NCI-H2029 treated with DMSO at 0.1 percent for 48 hours (cell line): Measurements from ENCODE around the gene NCOA7.
"Not testable (repeated sequence)": the region's sequence is repeated elsewhere in the genome, so short reads cannot be mapped to it uniquely, and the experiment has no call there.

Source experiments
- DNase-seq: peaks from one replicate; lab custom pipeline; 2025; lab: John Stamatoyannopoulos, UW

The NCOA7 gene

GRCh38 chr6:125918681-125919566 lies 128.2 kb downstream of the NCOA7 start:
- peak; percentile 93 for DNase-seq

- no peak for DNase-seq
Observed at GRCh38 chr6:125919618-125920017, 128.9 kb downstream of the NCOA7 start.

DNA sequence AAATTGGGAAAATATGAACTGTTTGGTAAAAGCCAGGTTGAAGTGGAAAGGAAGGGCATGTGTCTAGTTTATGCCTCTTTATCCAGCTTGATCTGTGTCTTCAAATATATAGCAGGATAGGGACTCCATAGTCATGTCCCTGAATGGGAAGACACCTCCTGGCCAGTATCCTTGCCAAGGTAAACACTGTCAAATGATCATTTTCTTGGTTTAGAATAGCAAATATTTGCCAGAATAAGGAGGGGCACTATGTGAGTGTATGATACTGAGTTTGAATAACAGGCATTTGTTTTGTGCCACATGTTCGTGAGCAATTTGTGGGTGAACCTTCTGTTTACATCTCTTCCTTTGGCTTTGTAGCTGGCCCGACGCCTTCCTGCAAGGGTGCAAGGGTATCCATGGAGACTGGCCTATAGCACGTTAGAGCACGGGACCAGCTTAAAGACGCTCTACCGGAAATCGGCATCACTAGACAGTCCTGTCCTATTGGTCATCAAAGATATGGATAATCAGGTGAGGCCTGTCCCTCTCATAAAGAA lies 131.6 kb downstream of the NCOA7 start:
- DNase-seq, result peak; percentile 96

DNA sequence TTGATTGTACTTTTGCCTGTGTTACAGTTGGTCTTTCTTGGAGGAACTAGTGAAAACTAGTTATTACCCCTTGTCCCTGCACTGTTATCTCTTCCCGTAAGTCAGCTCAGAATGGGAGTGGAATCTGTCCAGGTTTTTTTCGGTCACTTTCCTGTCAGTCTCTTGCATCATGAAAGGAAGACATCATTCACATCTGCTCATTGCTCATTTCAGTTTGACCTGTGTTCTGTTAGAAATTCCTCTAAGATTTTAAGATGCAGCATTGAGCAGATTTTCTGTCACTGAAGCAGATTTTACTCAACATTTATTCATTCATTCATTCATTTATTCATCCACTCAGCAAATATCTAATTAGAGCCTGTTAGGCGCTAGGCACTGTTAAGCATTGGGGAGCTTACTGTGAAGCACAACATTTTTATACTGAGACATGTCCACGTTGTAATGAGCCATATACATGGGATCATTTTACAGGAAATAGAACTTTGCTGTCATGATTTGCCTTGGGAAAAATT lies 132.7 kb downstream of the NCOA7 start:
- DNase-seq, result no peak

GRCh38 chr6:125924169-125924568 lies 133.4 kb downstream of the NCOA7 start:
- no peak for DNase-seq

DNA sequence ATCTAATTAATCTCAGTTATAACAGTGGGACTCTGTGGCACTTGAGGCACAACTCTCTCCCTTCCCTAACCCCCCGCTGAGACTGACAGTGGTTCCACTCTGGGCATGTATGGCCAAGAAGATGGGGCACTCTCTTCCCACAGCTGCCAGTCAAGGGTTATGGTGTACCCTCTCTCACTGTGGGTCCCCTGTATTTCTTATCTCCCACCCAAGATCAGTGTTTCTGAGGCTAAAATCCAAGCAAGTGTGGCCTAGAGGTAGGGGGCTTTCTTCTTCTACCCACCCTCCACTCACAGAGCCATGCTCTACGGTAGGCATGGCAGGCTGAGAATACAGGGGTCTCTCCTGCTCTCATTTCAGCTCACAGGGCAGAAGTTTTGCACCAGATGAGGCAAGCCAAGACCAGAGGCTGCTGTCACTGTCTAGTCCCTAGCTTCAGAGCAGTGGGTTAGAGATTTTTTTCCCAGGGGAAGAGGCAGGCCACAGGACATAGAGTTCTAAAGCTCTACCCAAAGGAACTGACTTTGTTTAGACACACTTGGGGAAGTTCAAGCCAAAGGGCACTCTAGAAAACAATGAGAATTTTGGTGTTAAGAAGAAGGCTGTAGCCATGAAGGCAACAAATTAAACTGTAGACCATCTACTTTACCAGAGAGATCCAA lies 134.1 kb downstream of the NCOA7 start:
- DNase-seq, result no peak

DNA sequence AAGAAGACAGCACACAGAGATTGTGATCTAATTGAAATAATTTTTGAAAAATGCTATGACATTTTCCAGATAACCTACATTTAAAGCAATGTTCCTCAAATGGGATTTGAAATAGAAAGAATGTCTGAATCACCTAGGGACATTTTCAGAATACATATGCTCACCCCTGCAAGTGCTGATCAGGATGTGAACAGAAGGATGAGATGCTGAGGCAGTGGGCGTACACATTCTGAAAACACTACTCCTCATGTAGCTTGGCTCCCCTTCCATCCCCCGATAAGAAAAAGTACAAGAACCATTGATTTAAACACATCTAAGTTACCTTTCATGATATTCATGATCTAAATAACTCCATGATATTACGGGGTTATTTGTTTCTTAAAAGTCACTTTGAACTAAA lies 136.0 kb downstream of the NCOA7 start:
- no peak for DNase-seq

GRCh38 chr6:125927761-125928160 lies 137.0 kb downstream of the NCOA7 start:
- no peak for DNase-seq

GRCh38 chr6:125930765-125931418 lies 140.1 kb downstream of the NCOA7 start:
- no peak for DNase-seq

DNA sequence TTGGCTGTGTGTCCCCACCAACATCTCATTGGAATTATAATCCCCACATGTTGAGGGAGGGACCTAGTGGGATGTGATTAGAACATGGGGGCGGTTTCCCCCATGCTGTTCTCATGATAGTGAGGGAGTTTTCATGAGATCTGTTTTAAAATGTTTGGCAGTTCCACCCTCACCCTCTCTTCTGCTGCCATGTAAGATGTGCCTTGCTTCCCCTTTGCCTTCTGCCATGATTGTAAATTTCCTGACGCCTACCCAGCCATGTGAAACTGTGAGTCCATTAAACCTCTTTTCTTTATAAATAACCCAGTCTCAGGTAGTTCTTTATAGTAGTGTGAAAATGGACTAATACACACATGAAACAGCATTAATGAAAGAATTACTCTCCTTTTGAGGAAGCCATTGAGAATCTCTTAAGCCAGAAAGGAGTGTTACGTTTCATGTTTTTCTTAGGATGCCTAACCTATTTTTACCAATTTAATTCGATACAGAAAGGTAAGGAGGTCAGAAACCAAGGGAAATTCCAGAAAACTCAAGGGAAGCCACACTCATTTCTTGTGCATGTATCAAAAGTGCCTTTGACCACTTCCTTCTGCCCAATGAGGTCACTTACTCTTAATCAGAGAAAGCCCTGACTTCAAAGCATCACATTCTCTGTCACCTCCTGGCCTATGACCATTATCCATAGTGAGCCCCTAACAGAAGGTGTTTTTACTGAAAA lies 141.1 kb downstream of the NCOA7 start:
- DNase-seq, result no peak

- no peak for DNase-seq
Observed at GRCh38 chr6:125932451-125932795, 141.7 kb downstream of the NCOA7 start.

GRCh38 chr6:125935520-125935919 lies 144.8 kb downstream of the NCOA7 start:
- not testable (repeated sequence) for DNase-seq

- DNase-seq, result no peak
Observed at GRCh38 chr6:125939026-125939425, 148.3 kb downstream of the NCOA7 start.

GRCh38 chr6:125939791-125940190 lies 149.0 kb downstream of the NCOA7 start:
- DNase-seq, result no peak

DNA sequence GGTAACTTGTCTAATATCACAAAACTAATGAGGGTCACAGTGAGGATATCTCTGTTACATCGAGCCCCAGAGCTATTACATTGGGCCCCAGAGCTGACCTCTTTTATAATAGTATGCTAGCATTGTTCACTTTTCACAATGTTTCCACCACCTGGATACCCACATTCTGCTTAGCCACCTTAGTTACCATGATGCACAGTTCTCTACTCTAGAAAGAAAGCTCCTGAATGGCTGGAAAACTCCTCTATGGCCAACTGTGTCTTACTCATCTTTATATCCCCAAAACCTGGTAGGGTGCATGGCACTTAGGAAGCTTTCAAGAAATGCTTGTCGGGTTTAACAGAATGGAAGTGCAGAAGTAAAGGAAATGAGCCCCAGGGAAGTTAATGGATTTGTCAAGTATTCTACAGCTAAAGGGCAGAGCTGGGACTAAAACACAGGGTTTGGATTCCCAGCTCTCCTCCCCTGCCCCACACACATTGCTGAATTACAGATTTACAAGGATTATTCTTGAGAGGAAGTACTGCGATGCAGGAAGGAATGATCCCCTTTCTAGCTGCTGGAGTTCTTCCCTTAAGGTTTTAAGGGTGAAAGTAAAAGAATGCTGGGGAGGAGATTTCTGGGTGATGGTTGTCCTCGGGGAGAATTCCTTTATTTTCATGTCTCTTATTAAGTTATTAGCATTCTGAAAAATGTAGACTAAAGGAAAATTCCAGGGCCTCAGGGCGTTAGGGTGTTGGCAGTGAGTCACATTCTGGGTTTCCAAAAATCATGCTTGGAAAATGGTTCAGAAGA lies 149.7 kb downstream of the NCOA7 start:
- DNase-seq, result no peak

DNA sequence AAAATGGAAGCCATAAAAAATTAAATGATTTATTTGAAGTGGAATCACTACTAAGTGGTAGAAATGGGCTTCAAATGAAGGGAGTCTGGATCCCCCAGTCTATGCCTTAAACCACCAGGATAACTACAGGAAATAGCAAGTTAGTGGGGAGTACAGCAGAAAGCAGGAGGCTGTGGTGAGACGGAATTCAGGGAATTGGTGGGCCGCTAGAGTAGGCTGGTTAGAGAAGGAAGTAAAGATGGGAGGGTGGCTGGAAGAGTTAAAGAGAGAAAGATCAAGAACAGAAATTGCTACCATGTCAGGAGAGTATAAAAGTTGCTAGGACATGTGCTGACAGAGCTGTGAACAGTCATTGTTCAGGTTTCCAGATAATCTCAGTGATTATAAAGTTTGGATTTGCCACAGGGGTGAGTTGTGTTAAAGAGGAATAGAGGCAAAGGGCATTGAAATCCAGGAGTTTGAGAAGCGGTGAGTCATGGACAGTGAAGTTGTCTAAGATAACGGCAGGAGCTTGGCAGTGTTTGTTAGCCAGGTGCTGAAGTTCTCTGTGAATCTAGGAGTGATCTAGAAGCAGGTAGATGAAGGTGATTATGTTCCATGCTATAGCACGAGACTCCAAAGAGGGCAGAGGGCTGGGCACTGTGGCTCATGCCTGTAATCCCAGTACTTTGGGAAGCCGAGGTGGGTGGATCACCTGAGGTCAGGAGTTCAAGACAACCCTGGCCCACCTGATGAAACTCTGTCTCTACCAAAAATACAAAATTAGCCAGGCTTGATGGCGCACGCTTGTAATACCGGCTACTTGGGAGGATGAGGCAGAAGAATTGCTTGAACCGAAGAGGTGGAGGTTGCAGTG lies 152.1 kb downstream of the NCOA7 start:
- no peak for DNase-seq

DNA sequence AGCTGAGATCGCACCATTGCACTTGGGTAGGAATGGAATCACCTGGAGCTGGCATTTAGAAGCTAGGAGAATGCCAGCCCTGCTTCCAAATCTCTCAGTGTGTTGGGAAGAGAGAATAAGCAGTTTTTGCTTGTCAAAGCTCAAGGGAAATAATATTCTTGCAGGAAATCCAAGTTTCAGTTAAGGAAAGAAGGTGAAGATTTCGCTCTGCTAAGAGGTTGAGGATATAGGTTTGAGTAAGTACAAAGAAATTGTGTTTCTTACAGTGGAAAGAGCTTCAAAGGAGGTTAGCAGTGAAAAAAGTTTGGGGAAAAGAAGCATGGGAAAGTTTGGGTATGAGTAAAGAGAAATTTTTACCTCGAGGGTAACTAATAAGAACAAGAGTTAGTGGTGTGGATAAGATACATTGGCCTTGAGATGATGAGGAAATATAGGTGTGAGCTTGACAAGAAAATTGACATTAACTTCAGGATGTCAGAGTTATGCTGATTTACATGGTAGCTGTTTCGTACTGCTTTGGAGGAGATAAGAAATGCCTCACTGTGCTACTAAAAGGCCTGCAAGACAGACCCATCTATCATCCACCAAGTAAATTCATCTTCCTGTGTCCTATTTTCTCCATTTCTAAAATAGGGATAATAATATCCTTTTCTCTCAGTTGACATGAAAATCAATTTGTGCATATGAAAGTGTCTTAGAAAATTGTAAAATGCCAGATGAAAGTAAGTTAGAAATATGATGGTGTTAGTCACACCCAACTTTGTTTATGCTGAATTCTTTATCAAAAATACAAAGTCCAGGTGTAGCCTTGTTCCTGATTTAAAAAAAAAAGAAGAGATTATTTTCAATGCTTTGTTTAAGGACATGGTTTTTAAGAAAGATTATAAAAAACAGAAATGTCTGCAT lies 153.0 kb downstream of the NCOA7 start:
- no peak for DNase-seq

- peak; percentile 87 for DNase-seq
Observed at GRCh38 chr6:125944434-125944816, 153.7 kb downstream of the NCOA7 start.

- no peak for DNase-seq
Observed at GRCh38 chr6:125944896-125945295, 154.1 kb downstream of the NCOA7 start.
